ENCODE results near the gene DPEP2.

The DPEP2 gene

GRCh38 chr16:67946128-67946569, 53.1 kb downstream of the DPEP2 start:
- Histone ChIP-seq H3K27me3 (ENCODE audit: insufficient read depth, low read depth) (no peaks in the 10 kb centered on the region), H4K20me1 (ENCODE audit: insufficient read depth) (no peaks in the 10 kb centered on the region), H3K9ac (no peak overlapping the region), H3K79me2 (ENCODE audit: insufficient read depth, low read depth) (no peaks in the 10 kb centered on the region), H3K4me2 (no peak overlapping the region), H3K36me3 (ENCODE audit: insufficient read depth) (no peaks in the 10 kb centered on the region), H3K27ac (no peak overlapping the region), H3K4me3 (IDR thresholded peaks at IDR 0.05; ENCODE audit: insufficient read depth, low read depth, low read length) (no peak overlapping the region), H3K4me1 (ENCODE audit: low read depth, poor library complexity, severe bottlenecking) (no peaks in the 10 kb centered on the region), H2AFZ (ENCODE audit: low read depth) (no peak overlapping the region)
- TF ChIP-seq CTCF (conservative IDR thresholded peaks at IDR 0.05; ENCODE audit: low read depth, low read length), result no peak

GRCh38 chr16:67945392-67945933, 53.8 kb downstream of the DPEP2 start:
- TF ChIP-seq CTCF (conservative IDR thresholded peaks at IDR 0.05; ENCODE audit: low read depth, low read length), result no peak
- H3K27me3 ChIP-seq (ENCODE audit: insufficient read depth, low read depth), result no peaks in the 10 kb centered on the region
- H3K4me2 ChIP-seq, result no peak overlapping the region
- no peaks in the 10 kb centered on the region for H3K4me1 ChIP-seq (ENCODE audit: low read depth, poor library complexity, severe bottlenecking)
- H2AFZ ChIP-seq (ENCODE audit: low read depth), result no peak overlapping the region
- no peaks in the 10 kb centered on the region for H4K20me1 ChIP-seq (ENCODE audit: insufficient read depth)
- no peaks in the 10 kb centered on the region for H3K79me2 ChIP-seq (ENCODE audit: insufficient read depth, low read depth)
- H3K4me3 ChIP-seq (IDR thresholded peaks at IDR 0.05; ENCODE audit: insufficient read depth, low read depth, low read length), result no peak overlapping the region
- H3K9ac ChIP-seq, result no peak overlapping the region
- no peaks in the 10 kb centered on the region for H3K36me3 ChIP-seq (ENCODE audit: insufficient read depth)
- no peak overlapping the region for H3K27ac ChIP-seq

- Histone ChIP-seq H3K27ac (no peak overlapping the region), H2AFZ (ENCODE audit: low read depth) (no peak overlapping the region), H3K4me3 (IDR thresholded peaks at IDR 0.05; ENCODE audit: insufficient read depth, low read depth, low read length) (no peak overlapping the region), H3K4me2 (no peak overlapping the region), H3K36me3 (ENCODE audit: insufficient read depth) (no peaks in the 10 kb centered on the region), H3K4me1 (ENCODE audit: low read depth, poor library complexity, severe bottlenecking) (no peaks in the 10 kb centered on the region), H3K27me3 (ENCODE audit: insufficient read depth, low read depth) (no peaks in the 10 kb centered on the region), H3K79me2 (ENCODE audit: insufficient read depth, low read depth) (no peaks in the 10 kb centered on the region), H3K9ac (no peak overlapping the region), H4K20me1 (ENCODE audit: insufficient read depth) (no peaks in the 10 kb centered on the region)
- TF ChIP-seq CTCF (conservative IDR thresholded peaks at IDR 0.05; ENCODE audit: low read depth, low read length), result no peak
These were observed 54.4 kb downstream of the DPEP2 start for GRCh38 chr16:67944690-67945391.

GRCh38 chr16:67943619-67944504, 55.4 kb downstream of the DPEP2 start, which contains the start of gene LCAT:
LCAT (minus strand) TSS chr16:67944120; CDS start chr16:67944101, 19 bp downstream.
- Histone ChIP-seq H3K4me3 (IDR thresholded peaks at IDR 0.05; ENCODE audit: insufficient read depth, low read depth, low read length) (no peak within 1 kb of the TSS), H3K79me2 (ENCODE audit: insufficient read depth, low read depth) (no peaks in the 10 kb centered on the region), H3K27me3 (ENCODE audit: insufficient read depth, low read depth) (no peaks in the 10 kb centered on the region), H3K4me2 (no peak within 1 kb of the TSS), H3K27ac (no peak within 1 kb of the TSS), H3K9ac (no peak within 1 kb of the TSS), H4K20me1 (ENCODE audit: insufficient read depth) (no peaks in the 10 kb centered on the region), H3K4me1 (ENCODE audit: low read depth, poor library complexity, severe bottlenecking) (no peaks in the 10 kb centered on the region), H3K36me3 (ENCODE audit: insufficient read depth) (no peaks in the 10 kb centered on the region), H2AFZ (ENCODE audit: low read depth) (no peak within 1 kb of the TSS)
- TF ChIP-seq CTCF (conservative IDR thresholded peaks at IDR 0.05; ENCODE audit: low read depth, low read length), result no peak
